GM23338 (cell line): ENCODE measurements around the gene NRXN2.

Experiments used
- EZH2phosphoT487 ChIP-seq: fragments of 200-600 bp; sonication (generic); IDR thresholded peaks from one replicate; pipeline ENCODE4 v1.8.1; 2018; ENCODE audit warnings: antibody characterized with exemption; ENCODE audit not compliant: unreplicated experiment
- ZNF114 ChIP-seq: fragments of 250-450 bp; sonication (Bioruptor Pico); IDR thresholded peaks from 2 replicates; pipeline ENCODE4 v1.5.0; 2020; ENCODE audit warnings: mild to moderate bottlenecking, moderate library complexity

DNA sequence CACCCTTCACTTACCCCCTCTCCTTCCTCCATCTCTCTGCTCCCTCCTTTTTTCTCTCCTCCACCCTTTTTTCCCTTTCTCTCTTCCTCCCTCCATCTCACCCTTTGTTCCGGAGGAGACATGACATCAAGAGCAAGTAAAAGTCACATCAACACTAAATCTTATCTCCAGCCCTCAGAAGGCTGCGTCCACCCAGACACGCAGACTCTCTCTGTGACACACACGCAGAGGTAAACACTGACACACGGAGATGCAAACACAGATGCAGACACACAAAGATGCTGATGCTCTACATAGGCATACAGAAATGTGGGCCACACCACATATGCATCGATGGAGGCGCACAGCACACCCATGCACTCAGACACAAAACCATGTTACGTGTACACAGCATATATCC lies 27.0 kb downstream of the NRXN2 start:
- TF ChIP-seq EZH2phosphoT487 (no peak), ZNF114 (CRISPR knock-in tag) (no peak)
